Adipocyte (in vitro differentiated cells): ENCODE measurements around the gene SPRN.
"Not testable (repeated sequence)": the region's sequence is repeated elsewhere in the genome, so short reads cannot be mapped to it uniquely, and the experiment has no call there.

Source experiments
- DNase-seq: peaks from one replicate; pipeline ENCODE4 v3.0.0-alpha.2; 2015; ENCODE audit warnings: low read depth
- H3K27me3 ChIP-seq: replicated peaks from 2 replicates; pipeline ENCODE4 v1.7.0; 2013; ENCODE audit warnings: mild to moderate bottlenecking, low read length, moderate library complexity; ENCODE audit not compliant: control insufficient read depth, insufficient read depth
- H3K36me3 ChIP-seq: 2 replicates; pipeline ENCODE4 v1.7.0; 2013; ENCODE audit warnings: low read length, mild to moderate bottlenecking, moderate library complexity; ENCODE audit not compliant: control insufficient read depth, insufficient read depth, severe bottlenecking
- H3K4me1 ChIP-seq: 2 replicates; pipeline ENCODE4 v1.7.0; 2013; ENCODE audit warnings: mild to moderate bottlenecking, low read length, moderate library complexity; ENCODE audit not compliant: control insufficient read depth, insufficient read depth
- H3K4me3 ChIP-seq: 2 replicates; pipeline ENCODE4 v1.7.0; 2013; ENCODE audit warnings: mild to moderate bottlenecking, low read length, moderate library complexity
- H3K9ac ChIP-seq: 2 replicates; pipeline ENCODE4 v1.7.0; 2013; ENCODE audit warnings: mild to moderate bottlenecking, low read length, moderate library complexity
- H3K9me3 ChIP-seq: 2 replicates; pipeline ENCODE4 v1.7.0; 2013; ENCODE audit warnings: mild to moderate bottlenecking, low read length, moderate library complexity; ENCODE audit not compliant: control insufficient read depth

Gene SPRN

DNA sequence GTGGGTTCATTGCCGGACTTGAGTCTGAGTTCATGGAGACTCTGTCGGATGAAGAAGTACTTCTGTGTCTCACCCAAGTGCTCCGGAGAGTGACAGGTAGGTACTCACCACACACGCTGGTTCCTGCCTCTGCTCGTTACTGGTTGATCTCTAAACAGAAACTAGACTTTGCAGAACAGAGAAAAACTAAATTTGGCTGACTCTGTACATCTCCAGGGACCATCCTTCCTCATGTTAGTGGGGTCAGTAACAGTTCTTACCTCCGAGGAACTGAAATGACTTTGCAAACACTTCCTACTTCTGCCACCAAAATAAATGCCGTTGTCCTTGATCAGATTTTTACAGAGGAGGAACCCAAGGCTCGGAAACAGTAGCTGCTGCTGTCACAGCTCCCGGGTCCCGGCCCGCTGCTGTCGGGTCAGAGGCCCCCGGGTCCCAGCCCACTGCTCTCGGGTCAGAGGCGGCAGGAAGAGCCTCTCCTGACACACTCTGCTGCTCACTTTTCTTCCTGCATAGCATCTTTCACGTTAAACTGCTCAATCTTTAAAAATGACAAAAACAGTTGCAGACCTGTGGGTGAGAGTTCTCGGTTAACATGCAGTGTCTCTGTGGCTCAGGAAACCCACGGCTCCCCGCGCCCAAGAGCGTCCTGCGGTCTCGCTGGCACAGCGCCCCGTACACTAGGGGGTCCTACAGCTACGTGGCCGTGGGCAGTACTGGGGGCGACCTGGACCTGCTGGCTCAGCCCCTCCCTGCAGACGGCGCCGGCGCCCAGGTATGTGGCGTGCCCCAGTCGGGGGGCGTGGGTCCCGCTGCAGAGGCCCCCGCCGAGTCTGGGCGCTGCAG is 35.2 kb downstream of the SPRN start:
- H3K9ac ChIP-seq, result no peak overlapping the region
- H3K9me3 ChIP-seq, result no peaks in the 10 kb centered on the region
- no peak overlapping the region for H3K4me3 ChIP-seq
- H3K36me3 ChIP-seq, result no peaks in the 10 kb centered on the region
- no peak for DNase-seq
- no peaks in the 10 kb centered on the region for H3K27me3 ChIP-seq
- H3K4me1 ChIP-seq, result peaks cover 3% of the 10 kb centered on the region

DNA sequence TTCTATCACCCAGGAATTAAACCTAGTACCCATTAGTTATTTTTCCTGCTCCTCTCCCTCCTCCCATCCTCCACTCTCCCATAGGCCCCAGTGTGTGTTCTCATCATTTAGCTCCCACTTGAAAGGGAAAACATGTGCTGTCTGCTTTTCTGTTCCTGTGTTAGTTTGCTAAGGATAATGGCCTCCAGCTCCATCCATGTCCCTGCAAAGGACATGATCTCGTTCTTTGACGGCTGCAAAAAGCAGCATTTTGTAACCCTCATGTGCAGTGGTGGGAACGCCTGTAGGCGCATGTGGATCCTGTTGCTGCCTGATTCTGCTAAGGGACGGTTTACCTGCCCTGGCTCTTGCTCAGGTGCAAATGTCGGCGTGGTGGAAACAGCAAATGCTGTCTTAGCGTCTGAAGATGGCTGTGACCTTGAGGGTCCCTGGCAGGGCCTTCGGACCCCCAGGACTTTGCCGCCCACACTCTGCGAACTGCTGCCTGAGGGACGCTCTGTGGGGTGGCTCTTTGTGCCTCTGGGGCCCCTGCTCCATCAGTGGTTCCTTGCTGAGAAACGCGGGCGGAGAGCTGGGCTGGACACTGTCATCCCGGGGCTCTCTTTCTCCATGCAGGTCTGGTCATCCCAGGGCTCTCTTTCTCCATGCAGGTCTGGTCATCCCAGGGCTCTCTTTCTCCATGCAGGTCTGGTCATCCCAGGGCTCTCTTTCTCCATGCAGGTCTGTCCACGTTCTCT is 36.0 kb downstream of the SPRN start:
- no peak overlapping the region for H3K4me3 ChIP-seq
- no peak for DNase-seq
- no peaks in the 10 kb centered on the region for H3K27me3 ChIP-seq
- peaks cover under 1% of the 10 kb centered on the region for H3K4me1 ChIP-seq
- H3K9me3 ChIP-seq, result no peaks in the 10 kb centered on the region
- no peak overlapping the region for H3K9ac ChIP-seq
- H3K36me3 ChIP-seq, result no peaks in the 10 kb centered on the region

DNA sequence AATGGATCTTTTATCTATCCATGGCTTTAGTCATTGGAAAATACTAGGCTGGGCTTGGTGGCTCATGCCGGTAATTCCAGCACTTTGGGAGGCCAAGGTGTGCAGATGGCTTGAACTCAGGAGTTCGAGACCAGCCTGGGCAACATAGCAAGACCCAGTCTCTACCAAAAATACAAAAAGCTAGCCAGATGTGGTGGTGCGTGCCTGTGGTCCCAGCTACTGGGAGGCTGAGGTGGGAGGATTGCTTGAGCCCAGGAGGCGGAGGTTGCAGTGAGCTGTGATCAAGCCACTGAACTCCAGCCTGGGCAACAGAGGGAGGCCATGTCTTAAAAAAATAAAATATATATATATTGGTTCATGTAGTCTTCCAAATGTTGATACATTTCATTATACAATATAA is 37.5 kb downstream of the SPRN start:
- not testable (repeated sequence) for H3K9ac ChIP-seq, H3K9me3 ChIP-seq, DNase-seq, H3K4me1 ChIP-seq, H3K27me3 ChIP-seq, H3K4me3 ChIP-seq, H3K36me3 ChIP-seq

DNA sequence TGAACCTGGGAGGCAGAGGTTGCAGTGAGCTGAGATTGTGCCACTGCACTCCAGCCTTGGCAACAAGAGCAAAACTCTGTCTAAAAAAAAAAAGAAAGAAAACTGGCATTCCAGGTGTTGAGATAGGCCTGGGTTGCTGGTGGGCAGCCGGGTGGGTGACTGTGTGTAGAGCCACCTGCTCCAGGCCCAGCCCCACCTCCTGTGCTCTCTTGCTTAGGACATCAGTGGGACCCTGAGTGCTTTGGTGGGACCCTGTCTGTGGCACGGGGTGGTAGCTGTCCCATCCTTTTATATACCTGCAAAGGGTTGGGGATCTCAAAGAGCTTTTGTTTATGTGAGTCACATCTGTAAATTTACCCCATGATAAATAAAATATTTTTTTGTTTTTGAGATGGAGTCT is 39.2 kb downstream of the SPRN start:
- Histone ChIP-seq H3K4me1 (no peaks in the 10 kb centered on the region), H3K9ac (no peak overlapping the region), H3K9me3 (no peaks in the 10 kb centered on the region), H3K36me3 (no peaks in the 10 kb centered on the region), H3K27me3 (no peaks in the 10 kb centered on the region), H3K4me3 (no peak overlapping the region)
- no peak for DNase-seq

DNA sequence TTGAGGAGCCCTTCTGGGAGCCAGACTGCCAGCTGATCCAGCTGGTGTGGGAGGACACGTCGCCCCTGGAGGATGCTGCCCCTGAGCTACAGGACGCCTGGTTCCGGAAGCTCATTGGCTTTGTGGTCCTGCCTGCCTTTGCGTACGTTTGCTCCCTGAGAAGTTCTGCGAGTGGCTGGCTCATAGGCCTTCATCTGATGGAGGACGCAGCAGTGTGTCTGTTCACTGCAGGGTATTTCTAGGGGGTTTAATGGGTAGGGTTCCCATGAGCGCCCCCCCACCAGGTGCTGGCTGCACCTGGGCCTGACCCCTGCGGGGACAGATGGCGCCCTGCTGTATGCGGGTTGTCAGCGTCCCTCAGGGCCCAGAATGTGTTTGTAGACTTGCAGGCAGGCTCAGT is 40.4 kb downstream of the SPRN start:
- DNase-seq, result no peak
- Histone ChIP-seq H3K36me3 (no peaks in the 10 kb centered on the region), H3K27me3 (no peaks in the 10 kb centered on the region), H3K4me3 (no peak overlapping the region), H3K9ac (no peak overlapping the region), H3K9me3 (no peaks in the 10 kb centered on the region), H3K4me1 (peaks cover 4% of the 10 kb centered on the region)

DNA sequence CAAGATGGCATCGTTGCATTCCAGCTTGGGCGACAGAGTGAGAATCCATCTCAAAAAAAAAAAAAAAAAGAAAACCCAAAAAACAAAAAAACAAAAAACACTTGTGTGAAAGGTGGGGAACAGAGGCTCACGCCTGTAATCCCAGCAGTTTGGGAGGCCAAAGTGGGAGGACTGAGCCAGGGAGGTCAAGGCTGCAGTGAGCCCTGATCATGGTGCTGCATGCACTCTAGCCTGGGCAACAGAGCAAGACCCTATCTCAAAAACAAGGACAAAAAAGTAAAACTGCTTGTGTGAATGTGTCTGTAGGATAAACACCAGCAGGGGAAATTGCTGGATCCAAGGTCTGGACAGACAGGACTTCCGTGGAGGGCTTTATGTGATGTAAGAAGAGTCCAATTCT is 40.9 kb downstream of the SPRN start:
- H3K36me3 ChIP-seq, result no peaks in the 10 kb centered on the region
- H3K27me3 ChIP-seq, result no peaks in the 10 kb centered on the region
- H3K9me3 ChIP-seq, result no peaks in the 10 kb centered on the region
- peaks cover 4% of the 10 kb centered on the region for H3K4me1 ChIP-seq
- no peak overlapping the region for H3K9ac ChIP-seq
- H3K4me3 ChIP-seq, result no peak overlapping the region
- DNase-seq, result no peak

DNA sequence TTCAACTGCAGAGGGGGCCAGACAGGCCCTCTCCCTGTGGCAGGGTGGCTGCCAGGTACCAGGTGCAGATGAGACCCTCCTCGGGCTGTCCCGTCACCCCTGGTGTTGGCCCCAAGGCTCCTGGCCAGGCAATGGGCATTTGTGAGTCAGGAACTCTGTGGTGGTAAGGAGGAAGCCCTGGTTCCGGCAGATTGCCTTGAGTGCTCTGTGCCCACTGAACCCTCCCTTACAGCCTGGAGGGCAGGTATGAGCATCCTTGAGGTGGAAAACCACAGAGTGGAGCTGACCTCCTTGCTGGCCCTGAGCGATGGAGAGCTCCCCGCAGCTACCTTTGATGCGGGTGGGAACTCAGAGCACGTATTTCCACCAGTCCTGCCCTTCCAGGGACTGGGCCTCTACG is 43.4 kb downstream of the SPRN start:
- Histone ChIP-seq H3K36me3 (no peaks in the 10 kb centered on the region), H3K9ac (no peak overlapping the region), H3K9me3 (no peaks in the 10 kb centered on the region), H3K4me1 (peaks cover 4% of the 10 kb centered on the region), H3K27me3 (no peaks in the 10 kb centered on the region), H3K4me3 (no peak overlapping the region)
- DNase-seq, result no peak

DNA sequence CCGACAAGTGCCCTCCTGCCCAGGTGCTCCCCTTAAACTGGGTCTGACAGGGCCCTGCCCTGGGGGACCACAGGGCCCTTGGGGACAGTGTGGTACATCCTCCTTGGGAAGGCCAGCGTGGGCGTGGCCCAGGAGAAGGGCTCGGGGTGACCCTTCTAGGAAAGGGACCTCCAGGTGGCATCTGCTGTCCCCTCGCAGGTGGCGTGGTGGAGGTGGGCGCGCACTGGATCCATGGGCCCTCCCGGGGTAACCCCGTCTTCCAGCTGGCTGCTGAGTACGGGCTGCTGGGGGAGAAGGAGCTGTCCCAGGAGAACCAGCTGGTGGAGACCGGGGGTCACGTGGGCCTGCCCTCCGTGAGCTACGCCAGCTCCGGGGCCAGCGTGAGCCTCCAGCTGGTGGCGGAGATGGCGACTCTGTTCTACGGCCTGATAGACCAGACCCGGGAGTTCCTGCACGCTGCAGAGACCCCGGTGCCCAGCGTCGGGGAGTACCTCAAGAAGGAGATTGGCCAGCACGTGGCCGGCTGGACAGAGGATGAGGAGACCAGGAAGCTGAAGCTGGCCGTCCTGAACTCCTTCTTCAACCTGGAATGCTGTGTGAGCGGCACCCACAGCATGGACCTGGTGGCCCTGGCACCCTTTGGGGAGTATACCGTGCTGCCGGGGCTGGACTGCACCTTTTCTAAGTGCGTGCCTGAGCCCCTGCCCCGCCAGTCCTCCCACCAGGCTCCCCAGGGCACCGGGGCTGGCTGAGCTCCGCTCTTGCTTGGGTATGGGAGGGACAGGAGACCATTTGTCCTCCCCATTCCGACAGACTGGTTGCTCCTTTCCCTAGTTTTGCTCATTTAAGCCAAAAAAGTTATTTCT is 44.4 kb downstream of the SPRN start:
- no peaks in the 10 kb centered on the region for H3K27me3 ChIP-seq
- peak overlapping the region; percentile 81 for H3K4me3 ChIP-seq
- peak overlapping the region; percentile 82 for H3K9ac ChIP-seq
- no peaks in the 10 kb centered on the region for H3K36me3 ChIP-seq
- no peak for DNase-seq
- no peaks in the 10 kb centered on the region for H3K9me3 ChIP-seq
- peaks cover 4% of the 10 kb centered on the region for H3K4me1 ChIP-seq

DNA sequence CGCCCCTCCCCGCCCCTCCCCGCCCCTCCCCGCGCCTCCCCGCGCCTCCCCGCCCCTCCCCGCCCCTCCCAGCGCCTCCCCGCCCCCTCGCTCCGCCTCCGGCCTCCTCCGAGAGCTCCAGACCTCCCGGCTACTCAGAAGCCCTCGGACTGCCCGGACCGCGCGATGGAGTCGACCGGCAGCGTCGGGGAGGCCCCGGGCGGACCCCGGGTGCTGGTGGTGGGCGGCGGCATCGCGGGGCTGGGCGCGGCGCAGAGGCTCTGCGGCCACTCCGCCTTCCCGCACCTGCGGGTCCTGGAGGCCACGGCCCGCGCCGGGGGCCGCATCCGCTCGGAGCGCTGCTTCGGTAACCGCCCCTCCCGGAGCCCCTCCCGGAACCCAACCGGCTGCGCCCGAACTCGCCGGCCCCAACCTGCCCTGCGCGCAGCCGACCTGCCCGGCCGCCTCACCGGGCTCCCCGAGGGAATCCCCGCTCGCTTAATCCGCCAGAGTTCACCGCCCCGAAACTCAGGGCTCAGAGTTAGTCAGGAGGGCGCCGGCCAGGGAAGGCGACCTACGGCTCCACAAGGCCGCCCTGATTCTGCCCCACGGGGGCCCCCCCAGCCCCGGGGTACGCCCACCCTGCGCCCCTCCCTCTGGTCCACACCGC is 45.1 kb downstream of the SPRN start, which contains the start of gene PAOX:
Gene PAOX, plus strand, starts transcription at position 111 of the 649 bp plus-strand sequence. Its CDS starts 55 bp downstream, at position 166.
- no peaks in the 10 kb centered on the region for H3K27me3 ChIP-seq
- DNase-seq, result peak; percentile 82
- peak within 1 kb of the TSS; percentile 87 for H3K9ac ChIP-seq
- H3K4me1 ChIP-seq, result peaks cover 4% of the 10 kb centered on the region
- H3K9me3 ChIP-seq, result no peaks in the 10 kb centered on the region
- no peaks in the 10 kb centered on the region for H3K36me3 ChIP-seq
- peak within 1 kb of the TSS; percentile 92 for H3K4me3 ChIP-seq

DNA sequence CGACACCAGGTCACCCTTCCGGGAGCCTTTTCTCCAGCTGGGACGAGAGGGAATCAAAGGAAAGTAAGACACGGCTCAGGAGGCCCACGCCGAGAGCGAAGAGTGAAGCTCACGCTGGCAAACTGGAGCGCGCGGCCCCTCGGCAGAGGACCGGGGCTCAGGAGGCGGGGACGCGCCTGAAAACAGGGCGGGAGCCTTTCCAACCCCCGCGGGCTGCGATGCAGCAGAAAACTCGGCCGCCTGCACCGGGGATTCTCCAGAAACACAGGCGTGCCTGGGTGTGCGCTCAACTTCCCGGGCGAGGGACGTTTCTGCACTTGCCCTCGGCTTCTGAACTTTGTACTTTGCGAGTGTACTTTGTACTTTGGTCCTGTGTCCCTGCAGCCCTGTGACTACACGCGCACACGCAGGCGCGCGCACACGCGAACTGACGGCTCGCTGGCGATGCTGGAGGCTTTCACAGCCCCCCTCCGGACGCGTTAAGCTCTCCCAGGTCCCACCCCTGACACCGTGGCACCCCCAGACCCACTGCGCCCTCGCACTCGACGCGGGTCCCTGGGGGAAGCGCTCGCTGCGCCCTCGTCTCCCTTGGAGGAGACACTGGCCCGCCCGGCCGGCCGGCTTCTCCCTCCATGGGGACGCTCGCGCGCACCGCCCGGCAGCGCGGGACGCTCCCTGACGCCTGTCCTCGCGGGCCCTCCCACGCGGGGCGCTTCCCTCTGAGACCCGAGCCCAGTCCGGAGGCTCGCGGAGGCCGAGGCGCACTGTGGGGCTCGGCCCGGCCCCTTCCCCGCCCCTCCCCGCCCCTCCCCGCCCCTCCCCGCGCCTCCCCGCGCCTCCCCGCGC is 46.0 kb downstream of the SPRN start:
- Histone ChIP-seq H3K4me3 (peak overlapping the region; percentile 92), H3K9me3 (no peaks in the 10 kb centered on the region), H3K4me1 (peaks cover 9% of the 10 kb centered on the region), H3K36me3 (no peaks in the 10 kb centered on the region), H3K27me3 (no peaks in the 10 kb centered on the region), H3K9ac (peak overlapping the region; percentile 87)
- peak; percentile 69 for DNase-seq
